Brain microvascular endothelial cell (primary cell): ENCODE data around the gene IL12RB1.
A peak's percentile ranks its signal among the peaks of the same experiment; 100 is the strongest.

ENCODE experiments used
- DNase-seq: peaks from one replicate; pipeline ENCODE4 v3.0.0-alpha.2; 2020
- H3K27ac ChIP-seq: fragments of 250-450 bp; sonication (Bioruptor Pico); 2 replicates; pipeline ENCODE4 v1.5.1; 2020; ENCODE audit warnings: mild to moderate bottlenecking, moderate library complexity
- H3K27me3 ChIP-seq: fragments of 250-450 bp; sonication (Bioruptor Pico); replicated peaks from 2 replicates; pipeline ENCODE4 v1.5.1; 2020; ENCODE audit warnings: mild to moderate bottlenecking
- H3K36me3 ChIP-seq: fragments of 250-450 bp; sonication (Bioruptor Pico); replicated peaks from 2 replicates; pipeline ENCODE4 v1.5.1; 2020; ENCODE audit warnings: mild to moderate bottlenecking
- H3K4me3 ChIP-seq: 2 replicates; pipeline ENCODE4 v1.5.1; 2011; ENCODE audit warnings: low read depth, mild to moderate bottlenecking, control low read depth, low read length, moderate library complexity
- CTCF ChIP-seq: IDR thresholded peaks from 2 replicates; pipeline ENCODE4 v1.5.1; 2011; ENCODE audit warnings: low read depth, mild to moderate bottlenecking, moderate library complexity, low read length, control low read depth, inconsistent platforms; ENCODE audit errors: missing control alignments
- in situ Hi-C: cut with HindIII; loops from 2 replicates; pipeline ENCODE4 v1.10.0; 2017; ENCODE audit warnings: low sequenced_read_pairs, low pct_ligation_motif_present

The IL12RB1 gene

GRCh38 chr19:18021121-18021755, 65.5 kb downstream of the IL12RB1 start:
- in situ Hi-C loops: no loop called here
- no peaks in the 10 kb centered on the region for H3K27me3 ChIP-seq
- no peak for TF ChIP-seq CTCF
- H3K4me3 ChIP-seq: no peak overlapping the region
- H3K36me3 ChIP-seq: no peaks in the 10 kb centered on the region
- DNase-seq: peak; percentile 91
- peak overlapping the region; percentile 96 for H3K27ac ChIP-seq

GRCh38 chr19:18020212-18021085, 66.3 kb downstream of the IL12RB1 start:
- Histone ChIP-seq H3K27me3 (no peaks in the 10 kb centered on the region), H3K36me3 (no peaks in the 10 kb centered on the region), H3K27ac (peak overlapping the region; percentile 96), H3K4me3 (no peak overlapping the region)
- in situ Hi-C loops: no loop called here
- TF ChIP-seq CTCF: peak; percentile 10
- peak; percentile 61 for DNase-seq

GRCh38 chr19:18017275-18018083, 69.3 kb downstream of the IL12RB1 start:
- Histone ChIP-seq H3K27me3 (no peaks in the 10 kb centered on the region), H3K27ac (peak overlapping the region; percentile 15), H3K36me3 (peaks cover 16% of the 10 kb centered on the region), H3K4me3 (no peak overlapping the region)
- DNase-seq: no peak
- TF ChIP-seq CTCF: no peak
- in situ Hi-C loops: no loop called here

- peaks cover 24% of the 10 kb centered on the region for H3K36me3 ChIP-seq
- no peak for DNase-seq
- no peak overlapping the region for H3K4me3 ChIP-seq
- in situ Hi-C loops: no loop called here
- no peak overlapping the region for H3K27ac ChIP-seq
- no peaks in the 10 kb centered on the region for H3K27me3 ChIP-seq
- no peak for TF ChIP-seq CTCF
Measured at GRCh38 chr19:18016209-18016910, 70.4 kb downstream of the IL12RB1 start.

GRCh38 chr19:18014197-18014596, 72.5 kb downstream of the IL12RB1 start:
- no peak overlapping the region for H3K27ac ChIP-seq
- in situ Hi-C loops: no loop called here
- TF ChIP-seq CTCF: no peak

More at GRCh38 chr19:18014197-18014596, 72.5 kb downstream of the IL12RB1 start:
- DNase-seq: no peak
- H3K27me3 ChIP-seq: no peaks in the 10 kb centered on the region
- no peak overlapping the region for H3K4me3 ChIP-seq
- H3K36me3 ChIP-seq: peaks cover 41% of the 10 kb centered on the region
